ENCODE data around the gene C11orf65.

C11orf65 gene

GRCh38 chr11:108333403-108333899 is 133.9 kb downstream of the C11orf65 start:
- no peak for TF ChIP-seq SIN3A (IDR thresholded peaks at IDR 0.05; ENCODE audit: borderline replicate concordance, insufficient read depth, low read length)
- no peak for TF ChIP-seq REST (IDR thresholded peaks at IDR 0.05; ENCODE audit: insufficient read depth in 1 of 2, low read depth in 2 of 2, low read length in 2 of 2)
- TF ChIP-seq TAF1 (IDR thresholded peaks at IDR 0.05; ENCODE audit: borderline replicate concordance, insufficient read depth, low read length): no peak
- TF ChIP-seq POLR2AphosphoS5 (IDR thresholded peaks at IDR 0.05; ENCODE audit: low read depth, low read length): no peak
- TF ChIP-seq FOXP2 (optimal IDR thresholded peaks at IDR 0.05; ENCODE audit: borderline replicate concordance, extremely low read depth, extremely low read length, insufficient read depth): no peak

Data from PFSK-1 (cell line).